GM23248 (cell line): ENCODE measurements around the gene HEMK1. TPM values are rescaled to one million over a fixed set of nuclear protein-coding genes. Genes with fewer than 3 reads are reported as not detected.

Experiments used
- DNase-seq: peaks from one replicate; pipeline ENCODE4 v3.0.0-alpha.2; 2015
- H2AFZ ChIP-seq: fragments of 200-600 bp; sonication (generic); 2 replicates; pipeline ENCODE4 v1.6.1; 2016; ENCODE audit warnings: antibody characterized with exemption
- H3F3A ChIP-seq: fragments of 200-600 bp; sonication (generic); 2 replicates; pipeline ENCODE4 v1.6.1; 2016; ENCODE audit warnings: mild to moderate bottlenecking, antibody characterized with exemption, mixed run types; ENCODE audit not compliant: insufficient read depth
- H3K27ac ChIP-seq: fragments of 200-600 bp; sonication (generic); 2 replicates; pipeline ENCODE4 v1.5.1; 2016; ENCODE audit warnings: mild to moderate bottlenecking
- H3K27me3 ChIP-seq: fragments of 200-600 bp; sonication (generic); replicated peaks from 2 replicates; pipeline ENCODE4 v1.6.1; 2016; ENCODE audit warnings: mild to moderate bottlenecking; ENCODE audit not compliant: insufficient read depth
- H3K36me3 ChIP-seq: fragments of 200-600 bp; sonication (generic); 2 replicates; pipeline ENCODE4 v1.6.1; 2016; ENCODE audit warnings: low read depth, mild to moderate bottlenecking
- H3K4me1 ChIP-seq: fragments of 200-600 bp; sonication (generic); 2 replicates; pipeline ENCODE4 v1.6.1; 2016; ENCODE audit warnings: mild to moderate bottlenecking; ENCODE audit not compliant: insufficient read depth
- H3K4me2 ChIP-seq: fragments of 200-600 bp; sonication (generic); one replicate; pipeline ENCODE4 v1.6.1; 2016; ENCODE audit warnings: mild to moderate bottlenecking; ENCODE audit not compliant: unreplicated experiment
- H3K4me3 ChIP-seq: fragments of 200-600 bp; sonication (generic); 2 replicates; pipeline ENCODE4 v1.5.1; 2016; ENCODE audit warnings: mild to moderate bottlenecking
- H3K79me2 ChIP-seq: fragments of 200-600 bp; sonication (generic); 2 replicates; pipeline ENCODE4 v1.6.1; 2016; ENCODE audit warnings: mild to moderate bottlenecking; ENCODE audit not compliant: insufficient read depth
- H3K9ac ChIP-seq: fragments of 200-600 bp; sonication (generic); 2 replicates; pipeline ENCODE4 v1.6.1; 2016; ENCODE audit warnings: mild to moderate bottlenecking
- H3K9me2 ChIP-seq: fragments of 200-600 bp; sonication (generic); 2 replicates; pipeline ENCODE4 v1.6.1; 2016; ENCODE audit warnings: mixed run types, mild to moderate bottlenecking, moderate library complexity; ENCODE audit not compliant: insufficient read depth
- H3K9me3 ChIP-seq: fragments of 200-600 bp; sonication (generic); one replicate; pipeline ENCODE4 v1.6.1; 2017; ENCODE audit warnings: low read depth
- H4K20me1 ChIP-seq: fragments of 200-600 bp; sonication (generic); 2 replicates; pipeline ENCODE4 v1.6.0; 2016; ENCODE audit not compliant: insufficient read depth
- EZH2 ChIP-seq: fragments of 200-600 bp; sonication (generic); IDR thresholded peaks from 2 replicates; pipeline ENCODE4 v1.6.1; 2018; ENCODE audit warnings: antibody characterized with exemption, mild to moderate bottlenecking; ENCODE audit not compliant: insufficient read depth, poor library complexity, severe bottlenecking
- EZH2phosphoT487 ChIP-seq: fragments of 200-600 bp; sonication (generic); IDR thresholded peaks from 2 replicates; pipeline ENCODE4 v1.6.1; 2018; ENCODE audit warnings: antibody characterized with exemption, moderate library complexity, mild to moderate bottlenecking, low read depth; ENCODE audit not compliant: insufficient read depth
- WGBS, 2 experiments: methylation state at CpG; one replicate each; pipeline ENCODE4 v1.1.6; 2015 to 2017; ENCODE audit warnings: low lambda C conversion rate in 2 of 2, low coverage in 1 of 2; ENCODE audit errors: missing lambda C conversion rate in 2 of 2; 5-methylcytosine and 5-hydroxymethylcytosine counted together
- in situ Hi-C: fragments of 300-500 bp; cut with MboI; formaldehyde crosslinking; loops from 2 replicates; pipeline ENCODE4 v1.15.0; 2020
- polyA plus RNA-seq: library from polyadenylated mRNA; unstranded; fragments of >200 nt; fragmentation: Nextera tagmentation; extraction: Ambion mirVana; gene quantifications from 2 replicates; pipeline ENCODE4 v1.2.1, GENCODE V29; 2016
- total RNA-seq: library from RNA; depleted of rRNA; stranded (reverse); fragments of >200 nt; shearing (Covaris generic); gene quantifications from 2 replicates; pipeline ENCODE4 v1.2.3, GENCODE V29; 2014

HEMK1 gene
- total and polyA plus RNA-seq, 2 experiments from 2014 or later, result 15.8 to 17.3 TPM

DNA sequence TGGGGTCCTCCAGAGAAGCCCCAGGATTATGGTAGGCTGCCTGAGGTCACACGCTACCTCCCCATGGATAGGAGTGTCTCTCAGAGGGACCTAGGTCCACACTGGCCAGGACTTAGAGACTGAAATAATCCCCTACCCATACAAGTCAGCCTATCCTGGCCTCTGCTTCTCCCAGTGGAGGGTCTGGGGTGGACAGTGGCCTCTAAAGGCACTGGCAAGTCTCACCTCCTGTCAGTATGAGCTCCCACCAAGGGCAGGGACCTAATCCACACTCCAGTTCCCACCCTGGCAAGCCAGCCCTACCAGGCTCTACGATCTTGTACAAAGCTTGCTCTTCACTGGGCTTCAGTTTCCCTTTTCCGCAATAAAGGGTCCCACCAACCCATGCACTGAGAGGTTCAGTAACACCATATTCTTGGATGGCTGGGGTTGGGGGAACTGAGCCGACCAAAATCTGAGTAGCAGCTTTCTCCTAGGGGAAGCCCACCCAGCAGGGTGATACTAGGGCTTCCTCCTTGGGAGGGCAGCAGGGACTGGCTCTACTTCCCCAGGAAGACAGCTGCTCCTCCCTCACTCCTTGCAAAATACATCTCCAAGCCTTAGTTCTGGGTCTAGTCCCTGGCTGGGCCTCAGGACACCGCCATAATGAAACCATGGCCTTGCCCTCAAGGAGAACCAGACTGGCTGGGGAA is 39.9 kb downstream of the HEMK1 start:
- no peaks in the 10 kb centered on the region for H4K20me1 ChIP-seq
- no peak overlapping the region for H3K27ac ChIP-seq
- in situ Hi-C loops, result no loop called here
- no peak overlapping the region for H2AFZ ChIP-seq
- H3K27me3 ChIP-seq, result no peaks in the 10 kb centered on the region
- no peaks in the 10 kb centered on the region for H3K79me2 ChIP-seq
- no peak overlapping the region for H3K4me2 ChIP-seq
- DNase-seq, result no peak
- H3K36me3 ChIP-seq, result no peaks in the 10 kb centered on the region
- no peak overlapping the region for H3K9ac ChIP-seq
- no peaks in the 10 kb centered on the region for H3F3A ChIP-seq
- no peaks in the 10 kb centered on the region for H3K4me1 ChIP-seq
- WGBS, 2 experiments, result 84 to 90% methylated on average over 5 of the region's 5 CpGs
- H3K9me2 ChIP-seq, result no peaks in the 10 kb centered on the region
- no peaks in the 10 kb centered on the region for H3K9me3 ChIP-seq
- H3K4me3 ChIP-seq, result no peak overlapping the region
- TF ChIP-seq EZH2 (no peak), EZH2phosphoT487 (no peak)

DNA sequence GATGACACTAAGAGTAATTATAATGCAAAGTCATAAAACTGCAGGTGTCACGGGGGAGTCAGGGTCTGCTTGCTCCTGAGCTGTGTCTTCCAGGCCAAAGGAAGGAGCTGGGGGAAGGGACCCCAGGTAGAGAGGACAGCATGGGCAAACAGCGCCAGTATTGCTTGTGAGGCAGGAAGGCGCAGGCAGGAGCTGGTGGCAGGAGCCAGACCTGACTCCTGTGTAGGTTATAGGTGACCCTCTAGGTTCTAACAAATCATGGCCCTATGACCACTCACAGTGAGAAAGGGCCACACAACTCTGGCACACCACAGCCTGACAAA is 40.4 kb downstream of the HEMK1 start:
- Histone ChIP-seq H3K27ac (no peak overlapping the region), H3K9me2 (no peaks in the 10 kb centered on the region), H3K4me1 (no peaks in the 10 kb centered on the region), H3K79me2 (no peaks in the 10 kb centered on the region), H2AFZ (no peak overlapping the region), H3K36me3 (no peaks in the 10 kb centered on the region), H3K4me3 (no peak overlapping the region), H3F3A (no peaks in the 10 kb centered on the region), H3K9me3 (no peaks in the 10 kb centered on the region), H3K9ac (no peak overlapping the region), H3K4me2 (no peak overlapping the region), H3K27me3 (no peaks in the 10 kb centered on the region), H4K20me1 (no peaks in the 10 kb centered on the region)
- no peak for DNase-seq
- 96 to 100% methylated on average over 3 of the region's 3 CpGs for WGBS, 2 experiments
- no peak for TF ChIP-seq EZH2phosphoT487
- TF ChIP-seq EZH2, result no peak
- in situ Hi-C loops, result loop anchor here (5.0 kb wide), 1 partner anchor 32 kb away; no protein-coding TSS in a partner anchor

DNA sequence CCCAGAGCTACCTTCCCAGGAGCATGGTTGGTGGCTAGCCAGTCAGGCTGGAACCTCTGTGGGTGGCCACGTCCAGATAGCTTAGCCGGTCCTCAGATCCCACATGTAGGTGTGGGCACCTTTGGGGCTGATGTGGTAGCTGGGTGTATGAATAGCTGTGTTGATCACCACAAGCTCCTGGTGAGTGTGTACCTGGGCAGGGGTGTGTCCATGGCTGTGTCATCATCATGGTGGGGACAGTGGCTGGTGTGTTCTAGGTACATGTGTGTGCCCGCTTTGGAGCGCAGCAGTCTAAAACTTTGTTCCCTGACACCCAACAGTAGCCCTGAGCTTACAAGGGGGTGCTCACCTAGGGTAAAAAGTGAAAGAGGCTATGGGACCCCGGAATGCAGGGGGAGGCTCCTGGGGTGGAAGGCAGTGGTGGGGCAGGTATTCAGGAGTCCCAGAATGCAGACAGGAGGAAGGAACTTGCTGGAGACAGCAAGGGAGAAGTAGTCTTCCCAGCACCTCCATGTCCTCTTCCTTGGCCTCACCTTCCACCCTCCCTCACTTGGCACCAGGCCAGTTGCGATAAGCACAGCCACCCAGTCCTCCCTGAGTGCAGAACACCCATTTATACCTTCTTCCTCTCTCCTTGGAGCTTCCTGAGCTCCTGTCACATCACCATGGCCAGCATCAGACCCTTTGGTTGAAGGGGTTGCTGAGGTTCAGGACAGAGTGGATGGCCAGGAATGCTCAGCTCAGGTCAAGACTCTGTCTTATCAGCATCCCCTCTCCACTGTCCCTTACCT is 41.1 kb downstream of the HEMK1 start:
- no peak for TF ChIP-seq EZH2
- H3K9me2 ChIP-seq, result no peaks in the 10 kb centered on the region
- H3K36me3 ChIP-seq, result no peaks in the 10 kb centered on the region
- H3K9ac ChIP-seq, result peak overlapping the region; percentile 75; the same call in 1 of the 2 replicates
- no peak overlapping the region for H3K27ac ChIP-seq
- H3K27me3 ChIP-seq, result no peaks in the 10 kb centered on the region
- no peaks in the 10 kb centered on the region for H3K79me2 ChIP-seq
- H3K4me2 ChIP-seq, result no peak overlapping the region
- no peaks in the 10 kb centered on the region for H3F3A ChIP-seq
- no peak overlapping the region for H2AFZ ChIP-seq
- H3K4me3 ChIP-seq, result peak overlapping the region; percentile 76; the same call in 1 of the 2 replicates
- H3K9me3 ChIP-seq, result no peaks in the 10 kb centered on the region
- WGBS, 2 experiments, result 77 to 82% methylated on average over 6 of the region's 6 CpGs
- in situ Hi-C loops, result loop anchor here (5.0 kb wide), 1 partner anchor 33 kb away; no protein-coding TSS in a partner anchor
- no peaks in the 10 kb centered on the region for H3K4me1 ChIP-seq
- H4K20me1 ChIP-seq, result no peaks in the 10 kb centered on the region
- no peak for DNase-seq

DNA sequence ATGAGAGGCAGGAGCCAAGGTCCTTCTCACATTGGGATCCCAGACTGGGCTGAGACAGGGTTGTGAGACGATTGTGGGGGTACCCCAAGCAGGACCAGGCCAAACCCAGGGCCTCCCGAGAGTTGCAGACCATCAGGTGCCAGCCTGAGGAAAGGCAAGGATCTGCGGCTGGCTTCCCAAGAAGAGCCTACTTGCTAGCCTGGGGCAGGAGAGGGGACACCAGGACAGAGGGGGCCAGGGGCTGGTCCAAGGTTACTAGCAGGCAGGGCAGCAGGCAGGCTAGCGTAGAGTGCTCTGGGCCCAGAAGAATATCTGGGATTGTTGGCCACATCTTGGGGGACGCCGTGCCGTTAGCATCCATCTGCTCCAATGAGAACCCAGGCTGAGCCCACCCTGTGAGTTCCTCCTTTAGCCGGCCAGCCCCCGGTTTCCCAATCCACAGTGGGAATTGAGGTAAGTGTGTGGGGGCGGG is 41.7 kb downstream of the HEMK1 start:
- H2AFZ ChIP-seq, result peak overlapping the region; percentile 82
- no peaks in the 10 kb centered on the region for H3F3A ChIP-seq
- H3K27ac ChIP-seq, result no peak overlapping the region
- H3K36me3 ChIP-seq, result no peaks in the 10 kb centered on the region
- no peaks in the 10 kb centered on the region for H3K79me2 ChIP-seq
- H3K27me3 ChIP-seq, result no peaks in the 10 kb centered on the region
- TF ChIP-seq EZH2phosphoT487 (no peak), EZH2 (no peak)
- H3K9ac ChIP-seq, result peak overlapping the region; percentile 75
- no peaks in the 10 kb centered on the region for H3K9me3 ChIP-seq
- 6 to 14% methylated on average over 8 to 9 of the region's 10 CpGs for WGBS, 2 experiments
- in situ Hi-C loops, result loop anchor here (5.0 kb wide), 1 partner anchor 34 kb away; no protein-coding TSS in a partner anchor
- H4K20me1 ChIP-seq, result no peaks in the 10 kb centered on the region
- H3K4me2 ChIP-seq, result peak overlapping the region; percentile 89
- H3K9me2 ChIP-seq, result no peaks in the 10 kb centered on the region
- H3K4me3 ChIP-seq, result peak overlapping the region; percentile 76
- DNase-seq, result no peak
- H3K4me1 ChIP-seq, result no peaks in the 10 kb centered on the region
